H54 (cell line): ENCODE results near the gene PARD3.

ENCODE experiments used
- DNase-seq: peaks from one replicate; pipeline ENCODE4 v3.0.0; 2011; ENCODE audit warnings: low spot score, mixed read lengths; ENCODE audit not compliant: insufficient read length
- FAIRE-seq: peaks from 3 replicates; lab custom pipeline; 2011; peaks lifted over from hg19 to GRCh38; lab: Jason Lieb, UNC
- POLR2A ChIP-seq: IDR thresholded peaks from 2 replicates; pipeline ENCODE4 v1.6.1; 2011; ENCODE audit warnings: low read depth, mild to moderate bottlenecking, low read length

Gene PARD3

GRCh38 chr10:34114914-34115313 lies 700.2 kb downstream of the PARD3 start:
- DNase-seq (no peak), FAIRE-seq (no peak)
- no peak for TF ChIP-seq POLR2A

GRCh38 chr10:34113504-34114225 lies 701.4 kb downstream of the PARD3 start:
- TF ChIP-seq POLR2A, result no peak
- DNase-seq (no peak), FAIRE-seq (no peak)

GRCh38 chr10:34112171-34112782 lies 702.8 kb downstream of the PARD3 start:
- FAIRE-seq (no peak), DNase-seq (no peak)
- TF ChIP-seq POLR2A, result no peak

GRCh38 chr10:34111179-34111578 lies 703.9 kb downstream of the PARD3 start:
- FAIRE-seq, result no peak
- no peak for DNase-seq
- no peak for TF ChIP-seq POLR2A

- no peak for TF ChIP-seq POLR2A
- DNase-seq, result peak; percentile 79
- FAIRE-seq, result peak; percentile 36
Observed at GRCh38 chr10:34109952-34110702, 705.0 kb downstream of the PARD3 start.

GRCh38 chr10:34109495-34109894 lies 705.6 kb downstream of the PARD3 start:
- TF ChIP-seq POLR2A, result no peak
- no peak for FAIRE-seq
- no peak for DNase-seq

- no peak for DNase-seq
- no peak for FAIRE-seq
- no peak for TF ChIP-seq POLR2A
Observed at GRCh38 chr10:34107626-34108516, 707.2 kb downstream of the PARD3 start.

- no peak for TF ChIP-seq POLR2A
- FAIRE-seq (no peak), DNase-seq (no peak)
Observed at GRCh38 chr10:34106356-34106885, 708.7 kb downstream of the PARD3 start.

GRCh38 chr10:34104829-34105572 lies 710.1 kb downstream of the PARD3 start:
- DNase-seq (no peak), FAIRE-seq (no peak)
- TF ChIP-seq POLR2A, result no peak

GRCh38 chr10:34102893-34103506 lies 712.1 kb downstream of the PARD3 start:
- DNase-seq, result no peak
- FAIRE-seq, result no peak

GRCh38 chr10:34102237-34102673 lies 712.8 kb downstream of the PARD3 start:
- TF ChIP-seq POLR2A, result no peak
- no peak for DNase-seq
- no peak for FAIRE-seq

More at GRCh38 chr10:34102893-34103506, 712.1 kb downstream of the PARD3 start:
- no peak for TF ChIP-seq POLR2A

GRCh38 chr10:34101001-34101400 lies 714.1 kb downstream of the PARD3 start:
- no peak for TF ChIP-seq POLR2A
- no peak for DNase-seq
- FAIRE-seq, result no peak
